ENCODE results near the gene TMEM139. TPM values are rescaled to one million over a fixed set of nuclear protein-coding genes. Genes with fewer than 3 reads are reported as not detected.

Gene TMEM139
- total and polyA plus RNA-seq, 4 donors, result 8.4 to 31.8 (median 19.5) TPM

- no peak overlapping the region for H3K9ac ChIP-seq (ENCODE audit: insufficient read depth in 1 of 2, low read length in 2 of 2)
- ATAC-seq (ENCODE audit: insufficient read depth, low FRiP score) (no peak), DNase-seq (peak; percentile 24 to 59 (median 56))
- no peak overlapping the region for H3K4me3 ChIP-seq
- 65 to 74% methylated on average over 3 of the region's 3 CpGs for WGBS, 2 donors
- no peaks in the 10 kb centered on the region for H3K36me3 ChIP-seq (ENCODE audit: control insufficient read depth in 4 of 4, insufficient read depth in 4 of 4, low read length in 4 of 4)
- peaks cover 0 to 13% (median 0%) of the 10 kb centered on the region in 5 donors for H3K4me1 ChIP-seq (ENCODE audit: control insufficient read depth in 5 of 5, insufficient read depth in 5 of 5, low read length in 5 of 5)
- no peak for TF ChIP-seq CTCF (IDR thresholded peaks at IDR 0.05; ENCODE audit: control extremely low read depth, extremely low read depth)
- peaks cover 0 to 5% (median 0%) of the 10 kb centered on the region in 3 donors for H3K27me3 ChIP-seq (ENCODE audit: control insufficient read depth in 3 of 3, insufficient read depth in 3 of 3, low read length in 2 of 3)
- no peak overlapping the region for H3K27ac ChIP-seq (ENCODE audit: low read depth in 1 of 2, low read length in 1 of 2)
- H3K9me3 ChIP-seq (ENCODE audit: control insufficient read depth in 4 of 4, insufficient read depth in 3 of 4, low read length in 3 of 4), result no peaks in the 10 kb centered on the region
These were observed 41.1 kb upstream of the TMEM139 start for GRCh38 chr7:143243614-143244013.

GRCh38 chr7:143244321-143244720 lies 40.4 kb upstream of the TMEM139 start:
- Histone ChIP-seq H3K9ac (ENCODE audit: insufficient read depth in 1 of 2, low read length in 2 of 2) (no peak overlapping the region), H3K27ac (ENCODE audit: low read depth in 1 of 2, low read length in 1 of 2) (no peak overlapping the region), H3K9me3 (ENCODE audit: control insufficient read depth in 4 of 4, insufficient read depth in 3 of 4, low read length in 3 of 4) (peaks cover 0 to 3% (median 0%) of the 10 kb centered on the region in 4 donors), H3K27me3 (ENCODE audit: control insufficient read depth in 3 of 3, insufficient read depth in 3 of 3, low read length in 2 of 3) (peaks cover 0 to 5% (median 0%) of the 10 kb centered on the region in 3 donors), H3K4me3 (no peak overlapping the region), H3K36me3 (ENCODE audit: control insufficient read depth in 4 of 4, insufficient read depth in 4 of 4, low read length in 4 of 4) (no peaks in the 10 kb centered on the region), H3K4me1 (ENCODE audit: control insufficient read depth in 5 of 5, insufficient read depth in 5 of 5, low read length in 5 of 5) (peaks cover 0 to 13% (median 0%) of the 10 kb centered on the region in 5 donors)
- ATAC-seq (ENCODE audit: insufficient read depth, low FRiP score) (no peak), DNase-seq (no peak)
- WGBS, 2 donors, result 27 to 42% methylated on average over 1 of the region's 1 CpG
- TF ChIP-seq CTCF (IDR thresholded peaks at IDR 0.05; ENCODE audit: control extremely low read depth, extremely low read depth), result no peak

- Histone ChIP-seq H3K9me3 (ENCODE audit: control insufficient read depth in 4 of 4, insufficient read depth in 3 of 4, low read length in 3 of 4) (peaks cover 0 to 3% (median 0%) of the 10 kb centered on the region in 4 donors), H3K9ac (ENCODE audit: insufficient read depth in 1 of 2, low read length in 2 of 2) (no peak overlapping the region), H3K27ac (ENCODE audit: low read depth in 1 of 2, low read length in 1 of 2) (no peak overlapping the region), H3K4me3 (no peak overlapping the region), H3K4me1 (ENCODE audit: control insufficient read depth in 5 of 5, insufficient read depth in 5 of 5, low read length in 5 of 5) (peaks cover 0 to 13% (median 0%) of the 10 kb centered on the region in 5 donors), H3K27me3 (ENCODE audit: control insufficient read depth in 3 of 3, insufficient read depth in 3 of 3, low read length in 2 of 3) (peaks cover 0 to 5% (median 0%) of the 10 kb centered on the region in 3 donors), H3K36me3 (ENCODE audit: control insufficient read depth in 4 of 4, insufficient read depth in 4 of 4, low read length in 4 of 4) (no peaks in the 10 kb centered on the region)
- DNase-seq (no peak), ATAC-seq (ENCODE audit: insufficient read depth, low FRiP score) (no peak)
- 27 to 38% methylated on average over 3 of the region's 3 CpGs for WGBS, 2 donors
- TF ChIP-seq CTCF (IDR thresholded peaks at IDR 0.05; ENCODE audit: control extremely low read depth, extremely low read depth), result no peak
These were observed 39.6 kb upstream of the TMEM139 start for GRCh38 chr7:143245123-143245522.

- ATAC-seq (ENCODE audit: insufficient read depth, low FRiP score) (no peak), DNase-seq (no peak)
- TF ChIP-seq CTCF (IDR thresholded peaks at IDR 0.05; ENCODE audit: control extremely low read depth, extremely low read depth), result no peak
- H3K27ac ChIP-seq (ENCODE audit: low read depth in 1 of 2, low read length in 1 of 2), result no peak overlapping the region
- 33 to 35% methylated on average over 1 of the region's 1 CpG for WGBS, 2 donors
- no peaks in the 10 kb centered on the region for H3K36me3 ChIP-seq (ENCODE audit: control insufficient read depth in 4 of 4, insufficient read depth in 4 of 4, low read length in 4 of 4)
- H3K4me3 ChIP-seq, result no peak overlapping the region
- no peak overlapping the region for H3K9ac ChIP-seq (ENCODE audit: insufficient read depth in 1 of 2, low read length in 2 of 2)
- no peaks in the 10 kb centered on the region for H3K27me3 ChIP-seq (ENCODE audit: control insufficient read depth in 3 of 3, insufficient read depth in 3 of 3, low read length in 2 of 3)
- peaks cover 0 to 13% (median 0%) of the 10 kb centered on the region in 5 donors for H3K4me1 ChIP-seq (ENCODE audit: control insufficient read depth in 5 of 5, insufficient read depth in 5 of 5, low read length in 5 of 5)
- H3K9me3 ChIP-seq (ENCODE audit: control insufficient read depth in 4 of 4, insufficient read depth in 3 of 4, low read length in 3 of 4), result peaks cover 0 to 3% (median 0%) of the 10 kb centered on the region in 4 donors
These were observed 37.4 kb upstream of the TMEM139 start for GRCh38 chr7:143247372-143247771.
